Hepatocyte (in vitro differentiated cells): ENCODE measurements around the gene TRPV3.

Experiments
- EZH2 ChIP-seq: fragments of 200-600 bp; sonication (generic); IDR thresholded peaks from 2 replicates; pipeline ENCODE4 v1.6.1; 2016; ENCODE audit warnings: antibody characterized with exemption, mild to moderate bottlenecking, borderline replicate concordance
- EZH2phosphoT487 ChIP-seq: fragments of 200-600 bp; sonication (generic); IDR thresholded peaks from one replicate; pipeline ENCODE4 v1.6.1; 2018; ENCODE audit warnings: antibody characterized with exemption, mild to moderate bottlenecking, low read depth, moderate library complexity; ENCODE audit not compliant: unreplicated experiment, severe bottlenecking
- TF ChIP-seq, protein P1 (sequence below): fragments of 200-600 bp; sonication (generic); IDR thresholded peaks from 2 replicates; pipeline ENCODE4 v1.5.1; 2016; ENCODE audit warnings: antibody characterized with exemption, mild to moderate bottlenecking; ENCODE audit not compliant: poor library complexity

GRCh38 chr17:3576970-3577369 is 19.4 kb upstream of the TRPV3 start:
- TF ChIP-seq, protein P1, sequence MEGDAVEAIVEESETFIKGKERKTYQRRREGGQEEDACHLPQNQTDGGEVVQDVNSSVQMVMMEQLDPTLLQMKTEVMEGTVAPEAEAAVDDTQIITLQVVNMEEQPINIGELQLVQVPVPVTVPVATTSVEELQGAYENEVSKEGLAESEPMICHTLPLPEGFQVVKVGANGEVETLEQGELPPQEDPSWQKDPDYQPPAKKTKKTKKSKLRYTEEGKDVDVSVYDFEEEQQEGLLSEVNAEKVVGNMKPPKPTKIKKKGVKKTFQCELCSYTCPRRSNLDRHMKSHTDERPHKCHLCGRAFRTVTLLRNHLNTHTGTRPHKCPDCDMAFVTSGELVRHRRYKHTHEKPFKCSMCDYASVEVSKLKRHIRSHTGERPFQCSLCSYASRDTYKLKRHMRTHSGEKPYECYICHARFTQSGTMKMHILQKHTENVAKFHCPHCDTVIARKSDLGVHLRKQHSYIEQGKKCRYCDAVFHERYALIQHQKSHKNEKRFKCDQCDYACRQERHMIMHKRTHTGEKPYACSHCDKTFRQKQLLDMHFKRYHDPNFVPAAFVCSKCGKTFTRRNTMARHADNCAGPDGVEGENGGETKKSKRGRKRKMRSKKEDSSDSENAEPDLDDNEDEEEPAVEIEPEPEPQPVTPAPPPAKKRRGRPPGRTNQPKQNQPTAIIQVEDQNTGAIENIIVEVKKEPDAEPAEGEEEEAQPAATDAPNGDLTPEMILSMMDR: no peak
- no peak for TF ChIP-seq EZH2
- no peak for TF ChIP-seq EZH2phosphoT487
